Breast epithelium (tissue), 4 donors: ENCODE data around the gene PARP4. TPM values are rescaled to one million over a fixed set of nuclear protein-coding genes. Genes with fewer than 3 reads are reported as not detected.
"Not testable (repeated sequence)": the region's sequence is repeated elsewhere in the genome, so short reads cannot be mapped to it uniquely, and the experiment has no call there.

Experiments used
- DNase-seq, 2 donors: peaks; one replicate each; pipeline ENCODE4 v3.0.0-alpha.2; 2019; ENCODE audit warnings: low spot score in 2 of 2
- H3K27ac ChIP-seq, 2 donors: fragments of 200-600 bp; sonication (generic) in 1 of 2; one replicate each; pipeline ENCODE4 v1.5.1; 2016 to 2019; ENCODE audit warnings: mild to moderate bottlenecking in 1 of 2
- H3K27me3 ChIP-seq, 2 donors: fragments of 200-600 bp; sonication (generic) in 1 of 2; one replicate each; pipeline versions ENCODE4 v1.5.1 to v1.6.0; 2017 to 2019; ENCODE audit warnings: control low read depth in 1 of 2, mild to moderate bottlenecking in 1 of 2
- H3K36me3 ChIP-seq: fragments of 200-600 bp; one replicate; pipeline ENCODE4 v1.5.1; 2019
- H3K4me1 ChIP-seq, 2 donors: fragments of 200-600 bp; sonication (generic); one replicate each; pipeline ENCODE4 v1.5.1; 2016 to 2019; ENCODE audit warnings: control low read depth in 1 of 2
- H3K4me3 ChIP-seq, 3 donors: fragments of 200-600 bp; sonication (generic); 1 replicate in 2 of 3; 2 replicates in 1 of 3; pipeline ENCODE4 v1.5.1; 2016 to 2019; ENCODE audit warnings: mild to moderate bottlenecking in 3 of 3, moderate library complexity in 2 of 3
- H3K9me3 ChIP-seq, 2 donors: fragments of 200-600 bp; sonication (generic) in 1 of 2; one replicate each; pipeline ENCODE4 v1.5.1; 2016 to 2019; ENCODE audit warnings: control low read depth in 1 of 2
- POLR2A ChIP-seq: fragments of 450-650 bp; IDR thresholded peaks from one replicate; pipeline ENCODE4 v1.6.1; 2016; ENCODE audit warnings: antibody characterized with exemption, mild to moderate bottlenecking, moderate library complexity
- POLR2AphosphoS5 ChIP-seq, 3 donors: sonication (generic); formaldehyde crosslinking; IDR thresholded peaks; one replicate each; pipeline ENCODE4 v1.6.1; 2017; ENCODE audit warnings: antibody characterized with exemption in 3 of 3
- intact Hi-C: fragments of 100-400 bp; cut with DNase I; formaldehyde crosslinking; loops from one replicate; pipeline ENCODE4 v1.15.1; 2023; ENCODE audit warnings: low total_unique reads
- total RNA-seq, 3 donors: library from RNA; depleted of rRNA; stranded (reverse); fragments of >200 nt; gene quantifications; one replicate each; pipeline ENCODE4 v1.1.0, GENCODE V29; 2016
- TF ChIP-seq, protein P1 (sequence below), 3 donors: fragments of 450-650 bp; IDR thresholded peaks; one replicate each; pipeline ENCODE4 v1.5.1; 2016 to 2017; ENCODE audit warnings: antibody characterized with exemption in 3 of 3, mild to moderate bottlenecking in 3 of 3, moderate library complexity in 3 of 3

Gene PARP4
- total RNA-seq, 3 donors from 2014 or later, result 54.1 to 67.0 (median 62.5) TPM

DNA sequence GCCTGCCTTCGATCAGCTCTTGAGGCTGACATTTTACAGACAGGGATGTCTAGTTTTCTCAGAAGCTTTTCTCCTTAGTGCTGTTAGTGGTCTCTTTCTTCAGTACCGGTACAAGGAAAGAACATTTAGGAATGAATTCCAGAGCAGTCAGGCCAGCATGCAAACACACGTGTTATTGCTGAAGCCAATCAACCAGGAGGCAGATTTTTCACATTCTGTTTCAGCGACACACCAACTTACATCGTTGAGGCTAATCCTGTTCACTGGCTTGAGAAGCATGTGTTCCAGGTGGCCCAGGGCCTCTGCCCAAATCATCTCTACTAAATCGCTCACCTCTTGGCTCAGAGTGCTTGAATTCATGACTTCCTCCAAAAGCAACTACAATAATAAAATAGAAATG lies 19.2 kb downstream of the PARP4 start:
- TF ChIP-seq POLR2AphosphoS5 (IDR thresholded peaks at IDR 0.05), result no peak
- TF ChIP-seq, protein P1, sequence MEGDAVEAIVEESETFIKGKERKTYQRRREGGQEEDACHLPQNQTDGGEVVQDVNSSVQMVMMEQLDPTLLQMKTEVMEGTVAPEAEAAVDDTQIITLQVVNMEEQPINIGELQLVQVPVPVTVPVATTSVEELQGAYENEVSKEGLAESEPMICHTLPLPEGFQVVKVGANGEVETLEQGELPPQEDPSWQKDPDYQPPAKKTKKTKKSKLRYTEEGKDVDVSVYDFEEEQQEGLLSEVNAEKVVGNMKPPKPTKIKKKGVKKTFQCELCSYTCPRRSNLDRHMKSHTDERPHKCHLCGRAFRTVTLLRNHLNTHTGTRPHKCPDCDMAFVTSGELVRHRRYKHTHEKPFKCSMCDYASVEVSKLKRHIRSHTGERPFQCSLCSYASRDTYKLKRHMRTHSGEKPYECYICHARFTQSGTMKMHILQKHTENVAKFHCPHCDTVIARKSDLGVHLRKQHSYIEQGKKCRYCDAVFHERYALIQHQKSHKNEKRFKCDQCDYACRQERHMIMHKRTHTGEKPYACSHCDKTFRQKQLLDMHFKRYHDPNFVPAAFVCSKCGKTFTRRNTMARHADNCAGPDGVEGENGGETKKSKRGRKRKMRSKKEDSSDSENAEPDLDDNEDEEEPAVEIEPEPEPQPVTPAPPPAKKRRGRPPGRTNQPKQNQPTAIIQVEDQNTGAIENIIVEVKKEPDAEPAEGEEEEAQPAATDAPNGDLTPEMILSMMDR (IDR thresholded peaks at IDR 0.05), result no peak
- H3K4me1 ChIP-seq, result no peaks in the 10 kb centered on the region
- H3K4me3 ChIP-seq, result no peak overlapping the region
- no peak overlapping the region for H3K27ac ChIP-seq
- peaks cover 15% of the 10 kb centered on the region for H3K36me3 ChIP-seq
- intact Hi-C loops, result no loop called here
- H3K9me3 ChIP-seq, result no peaks in the 10 kb centered on the region
- no peaks in the 10 kb centered on the region for H3K27me3 ChIP-seq
- DNase-seq, result no peak

DNA sequence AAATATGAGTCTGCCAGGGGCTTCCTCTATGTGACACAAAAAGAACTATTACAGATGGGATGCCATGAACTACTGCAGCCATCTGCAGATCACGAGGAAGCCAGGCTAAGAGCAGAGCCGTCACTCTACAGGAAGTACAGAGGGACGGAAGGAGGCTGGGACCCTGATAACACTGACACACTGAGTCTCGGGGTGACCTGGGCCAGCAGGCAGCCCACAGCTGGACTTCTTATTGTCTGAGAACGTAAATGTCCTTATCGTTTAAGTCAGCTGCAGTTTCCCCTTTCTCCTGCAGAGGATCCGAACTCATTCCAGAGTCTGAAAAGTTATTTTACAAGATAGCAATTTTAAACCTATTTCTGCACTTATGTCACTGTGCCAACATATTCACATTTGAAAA lies 20.7 kb downstream of the PARP4 start:
- intact Hi-C loops, result no loop called here
- H3K4me1 ChIP-seq, result no peaks in the 10 kb centered on the region
- no peaks in the 10 kb centered on the region for H3K9me3 ChIP-seq
- no peak for TF ChIP-seq POLR2AphosphoS5 (IDR thresholded peaks at IDR 0.05)
- TF ChIP-seq, protein P1 (IDR thresholded peaks at IDR 0.05), result no peak
- no peak for TF ChIP-seq POLR2A
- H3K4me3 ChIP-seq, result no peak overlapping the region
- no peak overlapping the region for H3K27ac ChIP-seq
- peaks cover 15% of the 10 kb centered on the region for H3K36me3 ChIP-seq
- DNase-seq, result no peak
- H3K27me3 ChIP-seq, result no peaks in the 10 kb centered on the region

DNA sequence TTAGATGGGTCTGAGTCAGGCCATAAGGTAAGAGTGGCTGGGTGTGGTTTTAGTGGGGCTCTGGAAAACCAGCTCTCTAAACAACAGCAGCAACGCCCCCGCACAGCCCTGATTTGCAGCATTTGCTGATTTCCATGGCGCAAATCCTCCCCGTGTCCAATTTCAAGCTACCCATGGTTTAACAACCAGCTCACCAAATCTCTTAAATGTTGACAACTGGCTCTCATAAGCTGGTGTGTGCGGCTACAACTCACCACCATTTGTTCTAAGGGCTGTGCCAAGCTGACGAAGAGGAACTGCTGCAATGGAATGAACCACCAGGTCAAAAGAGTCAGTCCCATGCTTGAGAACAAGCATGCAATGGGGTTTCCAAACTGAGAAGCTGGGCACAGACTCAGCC lies 22.9 kb downstream of the PARP4 start:
- Histone ChIP-seq H3K4me3 (no peak overlapping the region), H3K27ac (no peak overlapping the region), H3K36me3 (peaks cover 15% of the 10 kb centered on the region), H3K27me3 (no peaks in the 10 kb centered on the region), H3K4me1 (no peaks in the 10 kb centered on the region), H3K9me3 (no peaks in the 10 kb centered on the region)
- no peak for DNase-seq
- intact Hi-C loops, result no loop called here
- TF ChIP-seq, protein P1 (IDR thresholded peaks at IDR 0.05), result no peak
- no peak for TF ChIP-seq POLR2AphosphoS5 (IDR thresholded peaks at IDR 0.05)
- TF ChIP-seq POLR2A, result no peak

DNA sequence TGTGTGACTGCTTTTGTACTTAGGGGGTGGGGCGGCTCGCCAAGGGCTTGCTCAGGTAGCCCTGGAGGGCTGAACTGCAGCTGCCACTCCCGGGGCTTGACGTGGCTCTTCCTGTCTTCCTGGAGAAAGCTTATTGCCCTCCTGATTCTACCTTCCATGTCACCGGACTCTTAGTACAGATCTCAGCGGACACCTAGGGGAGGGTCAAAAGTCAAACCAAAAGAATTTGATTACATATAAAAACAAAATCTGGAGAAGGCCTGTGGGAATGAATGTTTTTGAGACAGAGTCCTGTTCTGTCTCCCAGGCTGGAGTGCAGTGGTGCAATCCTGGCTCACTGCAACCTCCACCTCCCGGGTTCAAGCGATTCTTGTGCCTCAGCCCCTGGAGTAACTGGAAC lies 24.5 kb downstream of the PARP4 start:
- intact Hi-C loops, H3K27me3 ChIP-seq, H3K4me3 ChIP-seq, H3K4me1 ChIP-seq, H3K27ac ChIP-seq, H3K36me3 ChIP-seq, H3K9me3 ChIP-seq, DNase-seq: not testable (repeated sequence)

DNA sequence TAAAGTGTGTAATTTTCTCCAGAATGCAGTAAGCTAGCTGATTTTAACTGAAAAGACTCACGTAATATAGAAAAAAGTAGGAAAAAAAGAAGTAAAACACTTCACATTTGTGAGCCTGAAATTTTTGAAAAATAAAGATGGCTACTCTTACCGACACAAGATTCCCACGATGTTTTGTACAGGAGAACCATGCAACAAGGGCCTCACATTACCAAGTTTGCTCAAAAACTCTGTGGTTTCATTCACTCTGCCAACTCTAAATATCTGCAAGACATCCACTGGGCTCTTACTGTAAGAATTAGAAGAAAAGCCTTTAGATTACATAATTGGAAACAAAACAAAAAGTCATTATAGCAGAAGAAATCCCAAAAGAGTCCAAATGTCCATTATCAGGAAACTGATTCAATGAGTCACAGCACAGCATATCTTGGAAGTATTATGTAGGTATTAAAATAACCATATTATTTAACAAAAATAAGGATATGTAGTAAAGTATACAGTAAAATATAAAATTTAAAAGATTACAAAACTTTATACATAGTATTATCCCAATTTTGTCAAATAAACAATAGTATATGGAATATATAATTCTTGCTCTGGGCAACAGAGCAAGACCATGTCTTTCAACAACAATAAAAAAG lies 26.4 kb downstream of the PARP4 start:
- H3K27ac ChIP-seq, intact Hi-C loops, DNase-seq, H3K4me1 ChIP-seq, H3K4me3 ChIP-seq, H3K27me3 ChIP-seq, H3K36me3 ChIP-seq, H3K9me3 ChIP-seq: not testable (repeated sequence)

DNA sequence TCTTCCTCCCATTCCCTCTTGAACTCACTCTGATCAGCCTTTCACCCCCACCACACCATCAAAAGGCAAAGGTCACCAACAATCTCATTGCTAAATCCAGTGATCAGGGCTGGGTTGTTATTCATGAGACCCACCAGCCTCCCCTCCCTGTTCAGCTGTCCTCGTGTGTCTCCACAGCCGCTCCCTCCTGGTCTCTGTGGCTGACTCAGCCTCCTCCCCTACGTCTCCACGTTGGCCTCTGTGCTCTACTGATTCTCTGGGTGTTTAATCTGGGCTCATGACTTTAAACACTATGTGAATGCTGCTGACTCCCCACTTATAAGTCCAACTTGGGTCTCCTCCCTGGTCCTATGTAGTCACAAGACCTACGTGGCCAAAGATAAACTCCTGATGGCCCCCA lies 38.9 kb downstream of the PARP4 start:
- Histone ChIP-seq H3K27me3 (no peaks in the 10 kb centered on the region), H3K36me3 (no peaks in the 10 kb centered on the region), H3K4me1 (no peaks in the 10 kb centered on the region), H3K27ac (no peak overlapping the region), H3K4me3 (no peak overlapping the region), H3K9me3 (no peaks in the 10 kb centered on the region)
- no peak for DNase-seq
- intact Hi-C loops, result no loop called here
- TF ChIP-seq, protein P1 (IDR thresholded peaks at IDR 0.05), result no peak
- TF ChIP-seq POLR2AphosphoS5 (IDR thresholded peaks at IDR 0.05), result no peak
- TF ChIP-seq POLR2A, result no peak

DNA sequence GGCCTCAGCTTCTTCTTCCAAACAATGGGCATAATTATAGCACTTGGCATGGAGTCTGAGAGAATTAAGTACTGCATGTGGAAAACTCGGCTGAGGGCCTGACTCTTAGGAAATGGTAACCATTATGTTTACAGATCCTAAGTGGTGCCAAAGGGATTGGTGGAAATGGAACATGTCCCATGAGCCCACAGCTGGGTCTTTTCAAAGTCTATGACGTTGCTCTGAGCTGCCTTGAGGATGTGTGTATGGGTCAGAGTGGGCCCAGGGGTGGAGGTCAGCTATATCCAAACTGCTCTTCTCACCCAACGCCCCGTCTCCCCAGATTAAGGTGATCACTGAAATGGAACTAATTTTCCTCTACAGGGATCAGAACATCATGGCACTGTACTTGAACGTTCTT lies 40.4 kb downstream of the PARP4 start:
- H3K4me3 ChIP-seq, H3K36me3 ChIP-seq, DNase-seq, H3K27ac ChIP-seq, H3K4me1 ChIP-seq, H3K27me3 ChIP-seq, intact Hi-C loops, H3K9me3 ChIP-seq: not testable (repeated sequence)
